ENCODE results near the gene HNRNPA0.

HNRNPA0 gene

GRCh38 chr5:137727623-137728022 lies 26.5 kb downstream of the HNRNPA0 start:
- no peak for DNase-seq (ENCODE audit: low read depth)

GRCh38 chr5:137724251-137724650 lies 29.9 kb downstream of the HNRNPA0 start:
- no peak for DNase-seq (ENCODE audit: low read depth)

GRCh38 chr5:137718611-137719010 lies 35.6 kb downstream of the HNRNPA0 start:
- DNase-seq (ENCODE audit: low read depth), result no peak

- no peak for DNase-seq (ENCODE audit: low read depth)
These were observed 37.8 kb downstream of the HNRNPA0 start for GRCh38 chr5:137716337-137716736.

GRCh38 chr5:137715456-137715855 lies 38.7 kb downstream of the HNRNPA0 start:
- DNase-seq (ENCODE audit: low read depth), result no peak

GRCh38 chr5:137714946-137715345 lies 39.2 kb downstream of the HNRNPA0 start:
- no peak for DNase-seq (ENCODE audit: low read depth)

- DNase-seq (ENCODE audit: low read depth), result no peak
These were observed 39.7 kb downstream of the HNRNPA0 start for GRCh38 chr5:137714494-137714893.

- no peak for DNase-seq (ENCODE audit: low read depth)
These were observed 42.0 kb downstream of the HNRNPA0 start for GRCh38 chr5:137712139-137712667.

GRCh38 chr5:137710086-137710485 lies 44.1 kb downstream of the HNRNPA0 start:
- DNase-seq (ENCODE audit: low read depth), result no peak

- DNase-seq (ENCODE audit: low read depth), result no peak
These were observed 45.2 kb downstream of the HNRNPA0 start for GRCh38 chr5:137708796-137709559.

- no peak for DNase-seq (ENCODE audit: low read depth)
These were observed 46.1 kb downstream of the HNRNPA0 start for GRCh38 chr5:137708062-137708461.

GRCh38 chr5:137706841-137707240 lies 47.3 kb downstream of the HNRNPA0 start:
- no peak for DNase-seq (ENCODE audit: low read depth)

- DNase-seq (ENCODE audit: low read depth), result no peak
These were observed 49.1 kb downstream of the HNRNPA0 start for GRCh38 chr5:137705106-137705505.

GRCh38 chr5:137703565-137703964 lies 50.6 kb downstream of the HNRNPA0 start:
- no peak for DNase-seq (ENCODE audit: low read depth)

- DNase-seq (ENCODE audit: low read depth), result no peak
These were observed 53.9 kb downstream of the HNRNPA0 start for GRCh38 chr5:137700282-137700680.

- DNase-seq (ENCODE audit: low read depth), result no peak
These were observed 54.6 kb downstream of the HNRNPA0 start for GRCh38 chr5:137699336-137700281.

- no peak for DNase-seq (ENCODE audit: low read depth)
These were observed 57.7 kb downstream of the HNRNPA0 start for GRCh38 chr5:137696481-137696880.

- no peak for DNase-seq (ENCODE audit: low read depth)
These were observed 58.3 kb downstream of the HNRNPA0 start for GRCh38 chr5:137695651-137696428.

All from T follicular helper cell (primary cell).